H9 (cell line): Measurements from ENCODE around the gene BRPF1. TPM values are rescaled to one million over a fixed set of nuclear protein-coding genes. Genes with fewer than 3 reads are reported as not detected.

Source experiments
- DNase-seq: peaks from one replicate; pipeline ENCODE4 v3.0.0-alpha.2; 2017
- H2AFZ ChIP-seq: one replicate; pipeline ENCODE4 v1.6.1; 2013; ENCODE audit warnings: mild to moderate bottlenecking, low read length, control low read depth, moderate library complexity
- H2AK5ac ChIP-seq: 2 replicates; pipeline ENCODE4 v1.6.1; 2013; ENCODE audit warnings: low read length, control low read depth, mixed read lengths; ENCODE audit not compliant: insufficient read length
- H2BK120ac ChIP-seq: one replicate; pipeline ENCODE4 v1.6.1; 2013; ENCODE audit warnings: low read depth, mild to moderate bottlenecking, low read length, control low read depth, inconsistent platforms; ENCODE audit not compliant: poor library complexity, severe bottlenecking
- H2BK12ac ChIP-seq: 2 replicates; pipeline ENCODE4 v1.6.1; 2013; ENCODE audit warnings: low read length, control low read depth, mixed read lengths, low read depth; ENCODE audit not compliant: insufficient read length
- H2BK15ac ChIP-seq: 2 replicates; pipeline ENCODE4 v1.6.1; 2013; ENCODE audit warnings: low read depth, low read length, control low read depth
- H2BK20ac ChIP-seq: one replicate; pipeline ENCODE4 v1.6.1; 2013; ENCODE audit warnings: low read depth, mild to moderate bottlenecking, low read length, control low read depth, inconsistent platforms; ENCODE audit not compliant: poor library complexity, severe bottlenecking
- H2BK5ac ChIP-seq: 2 replicates; pipeline ENCODE4 v1.6.1; 2013; ENCODE audit warnings: low read length, control low read depth, mixed read lengths; ENCODE audit not compliant: insufficient read length
- H3K14ac ChIP-seq: 2 replicates; pipeline ENCODE4 v1.6.1; 2013; ENCODE audit warnings: low read length, control low read depth; ENCODE audit not compliant: insufficient read depth
- H3K18ac ChIP-seq: 2 replicates; pipeline ENCODE4 v1.6.1; 2013; ENCODE audit warnings: low read depth, mild to moderate bottlenecking, mixed read lengths, low read length, control low read depth; ENCODE audit not compliant: insufficient read length
- H3K23ac ChIP-seq: 2 replicates; pipeline ENCODE4 v1.6.1; 2013; ENCODE audit warnings: low read length, control low read depth, mixed read lengths, low read depth; ENCODE audit not compliant: insufficient read length
- H3K23me2 ChIP-seq: 2 replicates; pipeline ENCODE4 v1.6.1; 2013; ENCODE audit warnings: low read depth, mild to moderate bottlenecking, mixed read lengths, low read length, control low read depth; ENCODE audit not compliant: insufficient read length, poor library complexity, severe bottlenecking
- H3K27ac ChIP-seq: 2 replicates; pipeline ENCODE4 v1.5.1; 2013; ENCODE audit warnings: low read length, control low read depth, mixed read lengths, low read depth; ENCODE audit not compliant: insufficient read length
- H3K27me3 ChIP-seq: 2 replicates; pipeline ENCODE4 v1.6.1; 2013; ENCODE audit warnings: low read length, control low read depth, inconsistent platforms; ENCODE audit not compliant: insufficient read depth
- H3K4ac ChIP-seq: 2 replicates; pipeline ENCODE4 v1.6.1; 2013; ENCODE audit warnings: low read depth, mild to moderate bottlenecking, control low read depth, inconsistent platforms, low read length, moderate library complexity
- H3K4me1 ChIP-seq: 2 replicates; pipeline ENCODE4 v1.6.1; 2013; ENCODE audit warnings: low read length, control low read depth, inconsistent platforms; ENCODE audit not compliant: insufficient read depth
- H3K4me2 ChIP-seq: 2 replicates; pipeline ENCODE4 v1.6.1; 2013; ENCODE audit warnings: low read length, control low read depth, mixed read lengths; ENCODE audit not compliant: insufficient read length, insufficient read depth
- H3K56ac ChIP-seq: 2 replicates; pipeline ENCODE4 v1.6.1; 2013; ENCODE audit warnings: low read depth, mild to moderate bottlenecking, mixed read lengths, low read length, control low read depth; ENCODE audit not compliant: insufficient read length
- H3K79me1 ChIP-seq: 2 replicates; pipeline ENCODE4 v1.6.1; 2013; ENCODE audit warnings: low read depth, mild to moderate bottlenecking, moderate library complexity, low read length, control low read depth, inconsistent platforms; ENCODE audit not compliant: insufficient read depth, poor library complexity, severe bottlenecking
- H3K79me2 ChIP-seq: 2 replicates; pipeline ENCODE4 v1.6.1; 2013; ENCODE audit warnings: low read length, control low read depth, inconsistent platforms; ENCODE audit not compliant: insufficient read depth
- H3K9ac ChIP-seq: 2 replicates; pipeline ENCODE4 v1.6.1; 2013; ENCODE audit warnings: low read length, control low read depth, mixed read lengths; ENCODE audit not compliant: insufficient read length; ENCODE audit errors: extremely low read depth
- H3K9me3 ChIP-seq: one replicate; pipeline ENCODE4 v1.6.1; 2013; ENCODE audit warnings: low read depth, low read length, inconsistent platforms; ENCODE audit not compliant: control insufficient read depth
- H3T11ph ChIP-seq: one replicate; pipeline ENCODE4 v1.6.1; 2013; ENCODE audit warnings: mild to moderate bottlenecking, low read length, control low read depth, inconsistent platforms
- H4K20me1 ChIP-seq: one replicate; pipeline ENCODE4 v1.6.1; 2013; ENCODE audit not compliant: control insufficient read depth, insufficient read length, insufficient read depth
- H4K5ac ChIP-seq: 2 replicates; pipeline ENCODE4 v1.6.1; 2013; ENCODE audit warnings: low read depth, mild to moderate bottlenecking, mixed read lengths, low read length, control low read depth; ENCODE audit not compliant: insufficient read length
- H4K8ac ChIP-seq: replicated peaks from 2 replicates; pipeline ENCODE4 v1.6.1; 2013; ENCODE audit warnings: low read length, control low read depth, mixed read lengths, low read depth; ENCODE audit not compliant: insufficient read length
- H4K91ac ChIP-seq: 2 replicates; pipeline ENCODE4 v1.6.1; 2013; ENCODE audit warnings: low read depth, mild to moderate bottlenecking, moderate library complexity, mixed read lengths, low read length, control low read depth; ENCODE audit not compliant: insufficient read length
- H3K27ac Mint-ChIP-seq, 3 experiments: 2 replicates in 2 of 3; 3 replicates in 1 of 3; pipeline ENCODE4 v1.8.0; 2020 to 2021; ENCODE audit warnings: mixed read lengths in 3 of 3, mild to moderate bottlenecking in 1 of 3, moderate library complexity in 1 of 3
- H3K27me3 Mint-ChIP-seq: 2 replicates; pipeline ENCODE4 v1.8.0; 2021; ENCODE audit warnings: low read depth, mild to moderate bottlenecking, moderate library complexity, mixed read lengths
- H3K36me3 Mint-ChIP-seq, 3 experiments: 2 replicates in 2 of 3; 3 replicates in 1 of 3; pipeline ENCODE4 v1.8.0; 2020 to 2021; ENCODE audit warnings: low read depth in 3 of 3, mixed read lengths in 3 of 3; ENCODE audit not compliant: insufficient read depth in 1 of 3
- H3K4me1 Mint-ChIP-seq, 2 experiments: 2 replicates each; pipeline ENCODE4 v1.8.0; 2020; ENCODE audit warnings: mixed read lengths in 2 of 2
- H3K4me3 Mint-ChIP-seq, 2 experiments: 2 replicates in 1 of 2; 3 replicates in 1 of 2; pipeline ENCODE4 v1.8.0; 2020 to 2021; ENCODE audit warnings: mild to moderate bottlenecking in 2 of 2, mixed read lengths in 2 of 2, moderate library complexity in 1 of 2
- H3K9me3 Mint-ChIP-seq, 2 experiments: 2 replicates in 1 of 2; 3 replicates in 1 of 2; pipeline ENCODE4 v1.8.0; 2020; ENCODE audit warnings: mild to moderate bottlenecking in 2 of 2, mixed read lengths in 2 of 2, moderate library complexity in 1 of 2
- CTCF ChIP-seq: fragments of 200-600 bp; sonication (generic); conservative IDR thresholded peaks from 3 replicates; pipeline ENCODE4 v1.8.0; 2021; ENCODE audit warnings: antibody characterized with exemption, mild to moderate bottlenecking
- WGBS: extraction: QIAGEN DNeasy Blood & Tissue Kit; methylation state at CpG from one replicate; pipeline ENCODE4 v1.1.7; 2013; ENCODE audit warnings: missing lambda C conversion rate, low lambda C conversion rate, mixed read lengths; ENCODE audit not compliant: insufficient read length; ENCODE audit errors: extremely low coverage; 5-methylcytosine and 5-hydroxymethylcytosine counted together
- total RNA-seq: library from RNA; stranded (reverse); gene quantifications from 2 replicates; pipeline ENCODE4 v1.2.1, GENCODE V29; 2021

The BRPF1 gene
- total RNA-seq, 1 experiment from 2014 or later, result 38.6 TPM

DNA sequence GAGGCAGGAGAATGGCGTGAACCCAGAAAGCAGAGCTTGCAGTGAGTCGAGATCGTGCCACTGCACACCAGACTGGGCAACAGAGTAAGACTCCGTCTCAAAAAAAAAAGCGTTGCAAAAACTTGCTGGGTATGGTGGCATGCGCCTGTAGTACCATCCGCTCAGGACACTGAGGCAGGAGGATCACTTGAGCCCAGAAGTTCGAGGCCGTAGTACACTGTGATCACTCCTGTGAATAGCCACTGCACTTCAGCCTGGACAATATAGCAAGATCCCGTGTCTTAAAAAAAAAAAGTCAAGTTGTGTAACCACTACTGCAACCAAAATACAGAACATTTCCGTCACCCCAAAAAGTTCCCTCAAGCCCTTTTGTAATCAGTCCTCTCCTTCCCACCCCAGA lies 62.9 kb downstream of the BRPF1 start:
- Mint-ChIP-seq H3K4me1 (peaks cover 10 to 19% of the 10 kb centered on the region in 2 experiments), H3K27me3 (peaks cover 1% of the 10 kb centered on the region; the same call in 1 of the 2 replicates), H3K27ac (peak overlapping the region in 2 of 3 experiments; percentile 42 to 54; a peak in 3 of 7 replicates), H3K4me3 (peak overlapping the region; percentile 58 to 94), H3K9me3 (no peaks in the 10 kb centered on the region), H3K36me3 (peaks cover 31 to 54% (median 43%) of the 10 kb centered on the region in 3 experiments; a peak in 6 of 7 replicates)
- no peak overlapping the region for H3K9ac ChIP-seq
- H4K8ac ChIP-seq, result no peak overlapping the region
- H2AFZ ChIP-seq, result no peak overlapping the region
- no peak overlapping the region for H3K4me2 ChIP-seq
- no peak overlapping the region for H3K14ac ChIP-seq
- H2AK5ac ChIP-seq, result no peak overlapping the region
- H3K4ac ChIP-seq, result no peak overlapping the region
- H3K27ac ChIP-seq, result no peak overlapping the region
- no peak overlapping the region for H2BK12ac ChIP-seq
- no peak overlapping the region for H2BK15ac ChIP-seq
- H4K20me1 ChIP-seq, result no peaks in the 10 kb centered on the region
- no peak overlapping the region for H2BK20ac ChIP-seq
- H3K23ac ChIP-seq, result no peak overlapping the region
- DNase-seq, result no peak
- H3T11ph ChIP-seq, result no peak overlapping the region
- TF ChIP-seq CTCF, result no peak
- peaks cover 6% of the 10 kb centered on the region for H3K23me2 ChIP-seq
- no peak overlapping the region for H3K18ac ChIP-seq
- H3K56ac ChIP-seq, result no peak overlapping the region
- H3K4me1 ChIP-seq, result no peaks in the 10 kb centered on the region
- no peak overlapping the region for H4K91ac ChIP-seq
- H3K9me3 ChIP-seq, result no peaks in the 10 kb centered on the region
- H3K79me2 ChIP-seq, result peaks cover 5% of the 10 kb centered on the region; the same call in 1 of the 2 replicates
- no peaks in the 10 kb centered on the region for H3K79me1 ChIP-seq
- WGBS, result no CpG with 5 or more reads among the region's 11 CpGs
- no peak overlapping the region for H2BK120ac ChIP-seq
- H3K27me3 ChIP-seq, result no peaks in the 10 kb centered on the region; the same call in 1 of the 2 replicates
- H2BK5ac ChIP-seq, result no peak overlapping the region
- no peak overlapping the region for H4K5ac ChIP-seq
